ENCODE data around the gene PPP6R1. TPM values are rescaled to one million over a fixed set of nuclear protein-coding genes. Genes with fewer than 3 reads are reported as not detected.
"Not testable (repeated sequence)": the region's sequence is repeated elsewhere in the genome, so short reads cannot be mapped to it uniquely, and the experiment has no call there.

PPP6R1 gene
- total RNA-seq, 1 donor from 2014 or later, result 11.0 TPM

GRCh38 chr19:55228015-55228391 lies 30.8 kb downstream of the PPP6R1 start:
- FAIRE-seq, result no peak
- no peak for DNase-seq (ENCODE audit: low spot score in 2 of 2)

DNA sequence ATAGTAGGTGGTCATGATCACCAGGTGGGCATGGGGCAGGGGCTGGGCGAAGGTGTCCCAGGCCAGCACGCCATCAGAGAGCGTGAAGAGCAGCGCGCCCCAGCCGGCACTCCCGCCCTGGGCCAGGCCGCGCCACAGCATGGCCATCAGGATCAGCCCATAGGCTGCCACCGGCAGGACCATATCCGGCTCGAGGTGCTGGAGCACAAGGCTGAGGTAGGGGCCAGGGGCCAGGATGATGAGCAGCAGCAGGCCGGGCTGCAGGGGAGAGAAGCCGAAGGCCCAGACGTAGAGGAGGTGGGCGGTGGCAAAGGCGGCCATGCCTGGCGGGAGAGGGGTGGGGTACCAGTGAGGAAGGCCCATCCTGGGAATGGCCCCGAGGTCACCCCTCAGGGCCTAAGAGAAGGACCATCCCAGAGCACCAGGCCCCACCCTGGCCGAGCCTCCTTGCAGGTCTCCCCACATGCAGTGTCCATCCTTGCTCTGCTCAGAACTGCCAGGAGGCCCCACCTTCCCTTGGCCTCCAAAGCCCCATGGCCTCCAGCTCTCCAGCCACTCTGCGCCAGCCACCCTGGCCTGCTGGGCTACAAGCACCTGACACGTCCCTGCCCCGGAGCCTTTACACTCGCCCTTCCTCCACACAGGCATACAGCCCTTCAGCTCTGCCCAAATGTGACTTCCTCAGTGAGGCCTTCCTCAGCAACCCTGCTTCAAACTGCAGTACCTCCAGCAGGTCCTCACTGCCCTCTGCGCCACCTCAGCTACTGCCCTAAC lies 31.4 kb downstream of the PPP6R1 start:
- DNase-seq (ENCODE audit: low spot score in 2 of 2) (no peak), FAIRE-seq (no peak)

DNA sequence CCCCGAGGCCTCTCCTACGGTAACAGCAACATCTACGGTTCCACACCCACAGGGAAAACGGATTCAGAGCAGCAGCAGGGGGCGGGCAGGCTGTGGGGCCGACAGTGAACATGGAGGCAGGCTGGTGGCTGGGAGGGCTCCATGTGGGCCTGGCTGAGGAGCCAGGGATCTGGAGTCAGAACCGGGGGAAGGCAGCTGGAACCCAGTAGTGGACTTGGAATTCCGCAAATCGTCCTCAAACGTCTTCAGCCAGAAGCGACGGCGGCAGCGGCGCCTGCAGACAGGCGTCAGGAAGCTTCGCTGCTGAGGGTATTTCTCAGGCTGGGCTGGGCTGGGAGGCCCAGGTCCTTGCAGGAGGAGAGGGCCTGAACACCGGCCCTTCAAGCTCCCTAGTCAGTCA lies 32.0 kb downstream of the PPP6R1 start:
- FAIRE-seq (no peak), DNase-seq (ENCODE audit: low spot score in 2 of 2) (no peak)

- DNase-seq (ENCODE audit: low spot score in 2 of 2) (no peak), FAIRE-seq (no peak)
These were observed 32.5 kb downstream of the PPP6R1 start for GRCh38 chr19:55226273-55226672.

GRCh38 chr19:55225415-55225958 lies 33.3 kb downstream of the PPP6R1 start:
- DNase-seq (ENCODE audit: low spot score in 2 of 2) (no peak), FAIRE-seq (no peak)

- not testable (repeated sequence) for FAIRE-seq; DNase-seq (ENCODE audit: low spot score in 2 of 2)
These were observed 34.0 kb downstream of the PPP6R1 start for GRCh38 chr19:55224679-55225414.

DNA sequence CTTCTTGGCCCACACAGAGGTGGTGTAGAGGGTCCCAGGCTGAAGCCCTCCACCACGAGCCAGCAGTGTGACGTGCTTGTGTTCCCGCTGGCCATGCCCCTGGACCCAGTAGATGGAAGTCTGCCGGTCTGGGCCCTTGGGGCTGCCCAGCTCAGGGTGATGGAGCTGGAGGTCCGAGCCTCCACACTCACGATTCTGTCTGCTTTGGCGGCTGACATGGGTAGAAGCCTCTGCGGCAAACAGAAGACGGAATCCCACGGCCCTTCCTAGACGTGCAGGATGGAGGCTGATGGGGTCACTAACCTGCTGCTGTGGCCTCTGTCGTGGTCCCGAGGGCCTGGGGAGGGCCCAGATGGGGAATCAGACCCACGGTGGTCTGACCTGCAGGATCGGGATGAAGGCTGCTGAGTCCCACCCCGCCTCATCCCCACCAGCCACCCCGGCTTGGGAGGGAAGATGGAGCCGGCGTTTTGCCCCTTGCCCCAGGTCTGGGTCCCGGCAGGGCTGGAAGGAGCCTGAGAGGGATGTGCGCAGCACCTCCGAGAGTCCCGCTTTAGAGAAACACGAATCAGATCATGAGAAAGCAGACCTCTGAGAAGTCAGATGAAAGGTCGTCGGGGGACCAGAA lies 34.7 kb downstream of the PPP6R1 start:
- no peak for FAIRE-seq

GRCh38 chr19:55223291-55224037 lies 35.4 kb downstream of the PPP6R1 start:
- DNase-seq (ENCODE audit: low spot score in 2 of 2), result no peak
- no peak for FAIRE-seq

More for the DNA sequence above, 34.7 kb downstream of the PPP6R1 start:
- no peak for DNase-seq (ENCODE audit: low spot score in 2 of 2)

- DNase-seq (ENCODE audit: low spot score in 2 of 2), result no peak
- no peak for FAIRE-seq
These were observed 38.3 kb downstream of the PPP6R1 start for GRCh38 chr19:55220525-55220924.

DNA sequence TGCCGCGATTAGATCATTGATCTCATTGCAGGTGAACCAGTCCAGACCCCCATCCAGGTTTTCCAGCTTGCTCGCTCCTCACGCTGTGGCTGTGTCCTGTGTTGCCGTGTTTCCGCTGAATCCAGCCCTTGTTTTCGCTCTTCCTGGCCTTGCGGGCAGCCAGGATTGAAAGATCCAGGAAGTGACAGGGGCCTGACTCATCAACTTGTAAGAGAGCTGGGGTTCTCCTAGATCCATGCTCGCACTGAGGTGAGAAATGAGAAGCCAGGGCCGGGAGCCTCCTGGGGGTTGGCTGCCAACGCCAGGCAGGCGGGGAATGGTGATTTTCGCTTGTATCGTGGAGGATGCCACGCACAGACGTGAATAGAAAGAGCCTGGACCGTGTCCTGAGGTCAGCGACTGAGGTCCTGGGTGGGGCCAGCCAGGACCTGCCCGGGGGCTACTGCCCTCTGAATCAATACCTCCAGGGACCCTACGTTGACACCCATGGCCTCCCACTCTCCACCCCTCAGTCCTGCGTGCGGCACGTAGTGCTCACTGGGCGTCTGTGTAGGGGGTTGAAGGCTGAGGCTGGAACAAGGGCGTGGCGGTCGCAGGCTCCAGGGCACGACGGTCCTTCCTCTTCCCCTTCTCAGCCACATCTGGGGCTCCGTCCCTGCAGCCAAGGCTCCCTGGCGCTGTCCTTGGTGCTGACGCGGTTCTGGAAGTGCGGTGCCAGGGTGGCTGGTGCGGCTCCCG lies 42.2 kb downstream of the PPP6R1 start:
- FAIRE-seq, result no peak
- peak; percentile 62 to 79 for DNase-seq (ENCODE audit: low spot score in 2 of 2)

GRCh38 chr19:55213547-55213946 lies 45.3 kb downstream of the PPP6R1 start:
- FAIRE-seq, result no peak
- no peak for DNase-seq (ENCODE audit: low spot score in 2 of 2)

GRCh38 chr19:55212447-55212846 lies 46.4 kb downstream of the PPP6R1 start:
- no peak for DNase-seq (ENCODE audit: low spot score in 2 of 2)
- no peak for FAIRE-seq

GRCh38 chr19:55209693-55210472 lies 48.9 kb downstream of the PPP6R1 start:
- FAIRE-seq, result no peak
- no peak for DNase-seq (ENCODE audit: low spot score in 2 of 2)

DNA sequence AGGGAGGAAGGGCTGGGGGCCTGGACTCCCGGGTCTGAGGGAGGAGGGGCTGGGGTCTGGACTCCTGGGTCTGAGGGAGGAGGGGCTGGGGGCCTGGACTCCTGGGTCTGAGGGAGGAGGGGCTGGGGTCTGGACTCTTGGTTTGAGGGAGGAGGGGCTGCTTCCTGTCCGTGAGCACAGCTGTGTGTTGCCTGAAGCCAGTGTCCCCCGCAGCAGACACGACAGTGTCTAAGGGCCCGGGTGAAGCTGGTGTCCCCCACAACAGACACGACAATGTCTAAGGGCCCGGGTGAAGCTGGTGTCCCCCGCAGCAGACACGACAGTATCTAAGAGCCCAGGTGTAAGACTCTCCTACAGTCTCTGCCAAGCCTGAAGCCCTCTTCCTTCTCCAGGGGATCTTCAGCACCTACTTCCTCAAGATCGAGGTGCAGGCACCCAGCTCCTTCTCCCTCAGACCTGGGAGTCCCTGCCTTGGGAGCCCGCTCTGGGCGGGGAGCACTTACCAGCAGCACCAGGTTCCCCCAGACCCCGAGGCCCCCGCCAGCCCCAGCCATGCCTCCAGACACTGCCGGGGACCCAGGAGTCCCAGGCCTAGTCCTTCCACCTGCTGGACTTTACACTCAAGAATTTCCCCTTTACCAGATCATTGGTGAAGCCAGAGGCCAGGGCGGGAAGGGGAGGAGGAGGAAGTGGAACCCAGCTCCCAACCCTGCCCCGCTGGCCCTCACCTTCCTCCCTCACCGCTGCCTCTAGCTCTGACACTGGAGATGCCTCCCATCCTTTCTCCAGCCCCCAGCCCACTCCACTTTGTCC lies 49.7 kb downstream of the PPP6R1 start, which contains the start of gene PTPRH:
Gene PTPRH, minus strand, starts transcription at position 622 of the 813 bp plus-strand sequence. Its CDS starts 68 bp downstream, at position 554.
- no peak for FAIRE-seq
- no peak for DNase-seq (ENCODE audit: low spot score in 2 of 2)

DNA sequence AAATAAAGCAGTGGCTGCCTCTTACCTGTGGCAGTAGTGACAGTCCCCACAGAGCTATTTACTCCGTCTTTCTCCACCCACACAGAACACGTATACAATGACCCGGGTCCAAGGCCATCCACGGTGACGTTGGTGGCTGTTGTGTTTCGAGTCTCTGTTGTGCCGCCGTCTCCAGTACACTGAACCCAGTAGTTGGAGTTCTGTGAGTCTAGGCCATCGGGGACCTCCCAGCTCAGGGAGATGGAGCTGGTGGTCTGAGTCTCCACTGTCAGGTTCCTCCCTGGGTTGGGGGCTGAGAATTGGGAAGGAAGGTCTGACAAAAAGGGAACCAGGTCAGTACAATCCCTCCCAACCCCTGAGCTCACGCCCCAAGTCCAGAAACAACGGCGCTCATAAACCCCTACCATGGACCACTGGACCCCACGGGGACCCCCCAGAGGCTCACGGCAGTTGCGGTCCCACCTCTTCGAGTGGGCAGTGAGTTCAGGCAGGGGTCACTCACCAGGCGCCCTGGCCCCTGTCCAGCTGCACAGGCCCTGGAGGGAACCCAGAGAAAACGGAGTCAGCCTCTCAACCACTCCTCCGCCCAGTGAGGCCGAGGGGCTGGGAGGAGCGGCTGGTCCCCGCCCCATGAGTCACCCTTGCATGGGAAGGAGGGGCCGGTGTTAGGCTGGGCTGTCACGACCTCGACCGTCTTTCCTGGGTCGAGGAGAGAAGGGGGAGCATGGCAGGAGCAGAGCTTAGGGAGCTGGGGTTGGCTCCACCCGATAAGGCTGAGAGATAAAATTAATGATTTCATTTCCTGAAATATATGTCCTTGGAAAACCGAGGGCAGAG lies 51.9 kb downstream of the PPP6R1 start:
- peak; percentile 58 to 77 for DNase-seq (ENCODE audit: low spot score in 2 of 2)
- no peak for FAIRE-seq

DNA sequence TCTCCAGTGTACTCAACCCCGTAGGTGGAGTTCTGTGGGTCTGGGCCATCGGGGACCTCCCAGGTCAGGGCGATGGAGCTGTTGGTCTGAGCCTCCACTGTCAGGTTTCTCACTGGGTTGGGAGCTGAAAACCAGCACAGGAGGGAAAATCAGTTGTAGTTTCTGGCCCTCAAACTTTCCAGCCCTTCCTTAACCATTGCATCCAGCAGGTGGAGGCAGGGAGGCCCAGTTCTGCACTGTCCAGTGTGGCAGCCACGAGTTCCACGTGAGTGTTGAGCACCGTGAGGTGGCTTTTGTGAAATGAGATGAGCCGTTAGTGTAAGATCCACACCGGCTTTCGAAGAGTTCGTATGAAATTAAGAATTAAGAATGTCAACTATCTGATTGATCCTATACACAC lies 56.6 kb downstream of the PPP6R1 start:
- FAIRE-seq; DNase-seq (ENCODE audit: low spot score in 2 of 2): not testable (repeated sequence)

DNA sequence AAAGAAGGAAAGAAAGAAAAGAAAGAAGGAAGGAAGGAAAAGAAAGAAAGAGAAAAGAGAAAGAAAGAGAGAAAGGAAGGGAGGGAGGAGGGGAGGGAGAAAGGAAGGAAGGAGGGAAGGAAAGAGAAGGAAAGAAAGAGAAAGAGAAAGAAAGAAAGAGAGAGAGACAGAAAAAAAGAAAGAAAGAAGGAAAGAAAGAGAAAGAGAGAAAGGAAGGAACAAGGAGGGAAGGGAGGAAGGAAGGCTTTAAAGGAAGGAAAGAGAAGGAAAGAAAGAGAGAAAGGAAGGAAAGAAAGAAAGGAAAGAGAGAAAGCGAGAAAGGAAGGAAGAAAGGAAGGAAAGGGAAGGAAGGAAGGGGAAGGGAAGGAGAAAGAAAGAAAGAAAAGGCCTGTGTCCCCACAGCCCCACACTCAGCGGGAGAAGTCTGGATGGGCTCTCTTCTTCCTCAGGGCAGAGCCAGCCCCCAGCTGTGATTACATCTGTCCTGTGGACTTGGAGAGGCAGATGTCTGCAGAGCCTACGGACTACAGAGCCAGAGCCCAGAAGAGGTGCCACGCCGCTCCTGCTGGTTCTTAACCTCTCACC lies 59.1 kb downstream of the PPP6R1 start:
- no peak for DNase-seq (ENCODE audit: low spot score in 2 of 2)
- FAIRE-seq, result no peak
